WERI-Rb-1 (cell line): ENCODE measurements around the gene PRSS27.

Source experiments
- DNase-seq: peaks from one replicate; pipeline ENCODE4 v3.0.0-alpha.2; 2020
- H3K27ac ChIP-seq: fragments of 250-450 bp; sonication (Bioruptor Pico); 2 replicates; pipeline ENCODE4 v1.5.1; 2020; ENCODE audit warnings: mild to moderate bottlenecking, moderate library complexity
- H3K27me3 ChIP-seq: fragments of 250-450 bp; sonication (Bioruptor Pico); 2 replicates; pipeline ENCODE4 v1.5.1; 2021; ENCODE audit warnings: mild to moderate bottlenecking, low read depth, moderate library complexity; ENCODE audit not compliant: insufficient read depth, severe bottlenecking
- H3K36me3 ChIP-seq: fragments of 250-450 bp; sonication (Bioruptor Pico); 2 replicates; pipeline ENCODE4 v1.5.1; 2020; ENCODE audit warnings: mild to moderate bottlenecking, moderate library complexity
- H3K4me3 ChIP-seq: 2 replicates; pipeline ENCODE4 v1.5.1; 2011; ENCODE audit warnings: low read depth, mild to moderate bottlenecking, control low read depth, low read length
- H3K9me3 ChIP-seq: fragments of 250-450 bp; sonication (Bioruptor Pico); 2 replicates; pipeline ENCODE4 v1.5.1; 2021; ENCODE audit warnings: mild to moderate bottlenecking, moderate library complexity; ENCODE audit not compliant: severe bottlenecking
- TF ChIP-seq, protein P1 (sequence below): IDR thresholded peaks from 2 replicates; pipeline ENCODE4 v1.5.1; 2011; ENCODE audit warnings: low read depth, mild to moderate bottlenecking, control low read depth, inconsistent platforms, low read length

PRSS27 gene

DNA sequence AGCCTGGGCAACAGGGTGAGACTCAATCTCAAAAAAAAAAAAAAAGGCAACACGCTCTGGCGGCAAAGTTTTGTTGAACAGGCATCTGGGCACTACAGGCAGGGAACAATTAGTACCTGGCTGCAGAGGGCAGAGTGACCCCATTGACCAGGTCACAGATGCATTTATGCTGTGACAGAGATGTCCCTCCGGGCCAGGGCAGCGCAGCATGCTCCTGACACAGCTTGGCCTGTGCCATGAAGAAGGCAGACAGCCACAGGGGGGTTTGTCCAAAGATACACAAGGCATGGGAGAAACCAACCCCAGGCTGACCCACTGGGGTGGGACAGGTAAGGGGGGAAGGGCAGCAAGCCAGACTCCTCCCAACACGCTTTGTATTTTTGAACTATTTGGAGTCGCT lies 24.7 kb upstream of the PRSS27 start:
- H3K36me3 ChIP-seq = peaks cover 4% of the 10 kb centered on the region
- H3K27me3 ChIP-seq = no peaks in the 10 kb centered on the region
- no peaks in the 10 kb centered on the region for H3K9me3 ChIP-seq
- no peak overlapping the region for H3K4me3 ChIP-seq
- H3K27ac ChIP-seq = no peak overlapping the region
- DNase-seq = no peak
- TF ChIP-seq, protein P1, sequence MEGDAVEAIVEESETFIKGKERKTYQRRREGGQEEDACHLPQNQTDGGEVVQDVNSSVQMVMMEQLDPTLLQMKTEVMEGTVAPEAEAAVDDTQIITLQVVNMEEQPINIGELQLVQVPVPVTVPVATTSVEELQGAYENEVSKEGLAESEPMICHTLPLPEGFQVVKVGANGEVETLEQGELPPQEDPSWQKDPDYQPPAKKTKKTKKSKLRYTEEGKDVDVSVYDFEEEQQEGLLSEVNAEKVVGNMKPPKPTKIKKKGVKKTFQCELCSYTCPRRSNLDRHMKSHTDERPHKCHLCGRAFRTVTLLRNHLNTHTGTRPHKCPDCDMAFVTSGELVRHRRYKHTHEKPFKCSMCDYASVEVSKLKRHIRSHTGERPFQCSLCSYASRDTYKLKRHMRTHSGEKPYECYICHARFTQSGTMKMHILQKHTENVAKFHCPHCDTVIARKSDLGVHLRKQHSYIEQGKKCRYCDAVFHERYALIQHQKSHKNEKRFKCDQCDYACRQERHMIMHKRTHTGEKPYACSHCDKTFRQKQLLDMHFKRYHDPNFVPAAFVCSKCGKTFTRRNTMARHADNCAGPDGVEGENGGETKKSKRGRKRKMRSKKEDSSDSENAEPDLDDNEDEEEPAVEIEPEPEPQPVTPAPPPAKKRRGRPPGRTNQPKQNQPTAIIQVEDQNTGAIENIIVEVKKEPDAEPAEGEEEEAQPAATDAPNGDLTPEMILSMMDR = no peak

DNA sequence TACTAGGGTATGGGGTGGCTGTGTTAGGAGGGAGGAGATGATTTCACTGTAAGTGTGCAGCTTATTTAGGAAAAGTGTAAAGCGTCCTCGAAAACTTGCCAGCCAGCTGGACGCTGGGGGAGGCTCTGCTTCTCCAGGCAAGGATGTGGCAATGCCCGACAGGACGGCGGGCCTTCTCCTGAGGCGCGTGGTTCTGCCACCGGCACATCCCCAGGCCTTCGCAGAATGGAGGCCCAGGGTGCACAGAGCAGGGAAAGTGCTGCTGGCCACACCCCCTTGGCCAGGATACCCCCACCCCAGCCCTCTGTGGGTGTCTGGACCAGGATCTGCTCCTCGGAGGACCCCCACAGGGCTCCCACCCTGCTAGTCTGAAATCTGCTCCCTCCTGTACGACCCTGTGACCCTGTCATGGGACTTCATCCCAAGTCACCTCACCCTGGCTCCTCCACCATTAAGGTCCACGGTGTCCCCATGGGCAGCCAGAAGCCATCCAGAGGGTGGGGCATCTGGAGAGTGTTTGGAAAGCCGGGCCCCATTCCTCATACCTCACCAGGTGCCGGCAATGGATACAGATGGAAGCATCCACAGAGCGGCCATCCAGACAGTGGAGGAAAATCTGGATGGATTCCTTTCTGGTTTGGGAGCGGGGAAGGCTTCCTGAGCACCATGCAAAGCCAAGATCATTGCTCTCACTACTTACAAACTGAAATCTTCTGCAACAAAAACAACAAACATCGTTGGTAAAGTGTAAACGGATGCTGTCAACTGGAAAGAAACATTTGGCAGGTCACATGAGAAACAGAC lies 23.2 kb upstream of the PRSS27 start:
- TF ChIP-seq, protein P1 = no peak
- H3K27me3 ChIP-seq = no peaks in the 10 kb centered on the region

DNA sequence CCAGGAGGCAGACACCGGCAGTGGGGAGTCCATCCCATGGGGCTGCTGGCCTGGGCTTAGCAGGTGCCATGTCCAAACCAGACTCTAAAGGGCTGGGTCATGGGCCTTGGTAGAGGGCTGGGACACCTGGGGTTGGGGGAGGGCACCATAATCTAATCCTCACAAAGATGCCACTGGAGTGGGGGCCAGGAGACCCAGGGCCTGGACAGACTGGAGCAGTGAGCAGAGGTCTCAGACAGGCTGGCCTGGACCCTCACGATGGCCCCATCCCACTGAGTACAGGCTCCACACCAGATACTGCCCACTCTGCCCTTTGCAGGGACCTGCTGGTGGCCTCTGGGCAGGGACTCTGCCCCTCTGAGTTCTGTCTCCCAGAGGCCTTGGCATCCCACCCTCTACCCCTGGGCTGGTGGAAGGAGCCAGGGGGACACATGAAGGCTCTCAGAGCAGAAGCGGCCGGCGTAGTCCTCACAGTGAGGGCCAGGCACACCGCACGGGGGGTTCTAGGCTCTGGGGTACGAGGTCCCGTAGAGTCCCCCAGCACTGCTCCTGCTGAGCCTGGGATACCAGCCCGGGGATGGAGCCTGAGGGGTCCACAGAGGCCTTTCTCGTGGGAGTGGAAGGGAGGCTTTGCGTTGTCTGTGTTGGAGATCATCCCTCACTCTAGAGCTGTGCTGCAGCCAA lies 22.4 kb upstream of the PRSS27 start:
- DNase-seq = no peak
- no peaks in the 10 kb centered on the region for H3K36me3 ChIP-seq
- TF ChIP-seq, protein P1 = no peak
- no peaks in the 10 kb centered on the region for H3K27me3 ChIP-seq
- no peak overlapping the region for H3K27ac ChIP-seq
- H3K9me3 ChIP-seq = no peaks in the 10 kb centered on the region
- no peak overlapping the region for H3K4me3 ChIP-seq

More for the DNA sequence above, 23.2 kb upstream of the PRSS27 start:
- no peak overlapping the region for H3K4me3 ChIP-seq
- no peak for DNase-seq
- H3K36me3 ChIP-seq = no peaks in the 10 kb centered on the region
- no peak overlapping the region for H3K27ac ChIP-seq
- H3K9me3 ChIP-seq = no peaks in the 10 kb centered on the region

DNA sequence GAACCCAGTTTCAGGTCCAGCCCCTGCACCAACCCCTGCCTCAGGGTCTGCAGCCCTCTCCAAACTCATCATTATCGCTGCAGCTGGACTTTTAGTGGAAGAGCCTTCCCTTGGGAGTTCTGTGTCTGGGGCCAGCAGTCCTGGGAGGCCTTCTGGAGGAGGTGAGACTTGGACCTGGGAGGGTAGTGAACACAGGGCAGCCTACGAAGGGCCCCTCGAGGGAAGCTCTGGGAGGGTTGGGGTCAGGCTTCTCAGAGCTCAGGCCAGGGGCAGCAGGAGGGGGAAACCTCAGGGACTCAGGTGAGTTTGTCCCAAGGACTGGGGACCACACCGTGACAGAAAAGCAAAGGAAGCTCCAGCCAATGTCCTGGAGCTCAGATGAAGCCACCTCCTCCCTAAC lies 21.1 kb upstream of the PRSS27 start:
- TF ChIP-seq, protein P1 = no peak
- no peak overlapping the region for H3K27ac ChIP-seq

DNA sequence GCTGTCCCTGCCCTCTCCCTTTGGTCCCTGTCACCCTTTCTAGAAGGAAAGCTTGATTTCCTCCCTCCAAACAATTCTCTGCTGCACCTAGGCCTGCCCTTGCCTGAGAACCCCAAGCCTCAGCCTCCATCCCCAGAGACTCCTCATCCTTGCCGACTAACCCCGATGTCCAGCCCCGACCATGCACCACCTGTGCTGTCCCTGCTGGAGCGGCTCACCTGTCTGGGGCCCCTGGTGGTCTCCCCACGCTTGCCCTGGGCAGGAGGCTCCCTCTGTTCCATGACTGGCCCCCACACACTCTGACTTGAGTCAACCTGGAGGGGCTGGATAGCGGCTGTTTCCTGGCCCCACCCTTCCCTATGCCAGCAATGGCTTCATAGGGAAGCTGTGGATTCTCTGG lies 20.5 kb upstream of the PRSS27 start:
- Histone ChIP-seq H3K9me3 (no peaks in the 10 kb centered on the region), H3K4me3 (no peak overlapping the region), H3K27ac (peak overlapping the region; percentile 60), H3K36me3 (no peaks in the 10 kb centered on the region), H3K27me3 (no peaks in the 10 kb centered on the region)
- DNase-seq = no peak
- TF ChIP-seq, protein P1 = no peak

More for the DNA sequence above, 21.1 kb upstream of the PRSS27 start:
- H3K4me3 ChIP-seq = no peak overlapping the region
- no peaks in the 10 kb centered on the region for H3K9me3 ChIP-seq
- H3K27me3 ChIP-seq = no peaks in the 10 kb centered on the region
- H3K36me3 ChIP-seq = no peaks in the 10 kb centered on the region
- no peak for DNase-seq
